Lung (tissue), 12 donors: ENCODE measurements around the gene ASB2. TPM values are rescaled to one million over a fixed set of nuclear protein-coding genes. Genes with fewer than 3 reads are reported as not detected.

ENCODE experiments used
- ATAC-seq: fragments of 200-7000 bp; cut with Tn5 transposase; one replicate; pipeline ENCODE4 v1.9.1; 2020; ENCODE audit warnings: moderate number of reproducible peaks; ENCODE audit not compliant: insufficient read depth, low FRiP score
- DNase-seq, 3 donors: peaks; one replicate each; pipeline ENCODE4 v3.0.0-alpha.2; 2013 to 2017
- H3K27ac ChIP-seq, 2 donors: one replicate each; pipeline ENCODE4 v1.5.1; 2013; ENCODE audit warnings: mild to moderate bottlenecking in 2 of 2, moderate library complexity in 2 of 2, control low read depth in 1 of 2, inconsistent platforms in 1 of 2, low read depth in 1 of 2, low read length in 1 of 2
- H3K27me3 ChIP-seq, 3 donors: one replicate each; pipeline ENCODE4 v1.5.1; 2013; ENCODE audit warnings: low read length in 2 of 3; ENCODE audit not compliant: control insufficient read depth in 3 of 3, insufficient read depth in 3 of 3
- H3K36me3 ChIP-seq, 4 donors: one replicate each; pipeline ENCODE4 v1.5.1; 2013; ENCODE audit warnings: low read length in 4 of 4, mild to moderate bottlenecking in 1 of 4, moderate library complexity in 1 of 4; ENCODE audit not compliant: control insufficient read depth in 4 of 4, insufficient read depth in 4 of 4
- H3K4me1 ChIP-seq, 5 donors: one replicate each; pipeline ENCODE4 v1.5.1; 2013; ENCODE audit warnings: low read length in 5 of 5, mild to moderate bottlenecking in 2 of 5, moderate library complexity in 1 of 5; ENCODE audit not compliant: control insufficient read depth in 5 of 5, insufficient read depth in 5 of 5
- H3K4me3 ChIP-seq: one replicate; pipeline ENCODE4 v1.5.1; 2013; ENCODE audit warnings: mild to moderate bottlenecking, control low read depth, moderate library complexity
- H3K9ac ChIP-seq, 2 donors: one replicate each; pipeline ENCODE4 v1.5.1; 2013; ENCODE audit warnings: low read length in 2 of 2, control low read depth in 1 of 2; ENCODE audit not compliant: insufficient read depth in 1 of 2
- H3K9me3 ChIP-seq, 4 donors: one replicate each; pipeline ENCODE4 v1.5.1; 2013; ENCODE audit warnings: low read length in 3 of 4, mild to moderate bottlenecking in 1 of 4, moderate library complexity in 1 of 4; ENCODE audit not compliant: control insufficient read depth in 4 of 4, insufficient read depth in 3 of 4
- WGBS, 2 donors: extraction: QIAGEN DNeasy Blood & Tissue Kit; methylation state at CpG; one replicate each; pipeline ENCODE4 v1.1.7; 2013; 5-methylcytosine and 5-hydroxymethylcytosine counted together
- polyA plus RNA-seq, 2 donors: library from polyadenylated mRNA; stranded (reverse); fragments of 200-250 nt; gene quantifications; one replicate each; pipeline ENCODE4 v1.2.1, GENCODE V29; 2013
- total RNA-seq, 2 donors: library from RNA; depleted of rRNA in 1 of 2; stranded (reverse); fragments of >200 nt in 1 of 2; gene quantifications; one replicate each; pipeline ENCODE4 v1.2.1, GENCODE V29; 2014 to 2021
- TF ChIP-seq, protein P1 (sequence below): IDR thresholded peaks from 2 replicates; pipeline ENCODE4 v1.5.1; 2012; ENCODE audit warnings: mild to moderate bottlenecking; ENCODE audit errors: control extremely low read depth, extremely low read depth
- donor health status: control.
- donor health status: control.
- donor health status: Bipolar disorder and iron deficiency.
- donor health status: healthy.
- donor health status: DM: yes; HTN: yes; CAD: no.

Gene ASB2
- total and polyA plus RNA-seq, 4 donors: 1.8 to 3.7 (median 2.6) TPM

DNA sequence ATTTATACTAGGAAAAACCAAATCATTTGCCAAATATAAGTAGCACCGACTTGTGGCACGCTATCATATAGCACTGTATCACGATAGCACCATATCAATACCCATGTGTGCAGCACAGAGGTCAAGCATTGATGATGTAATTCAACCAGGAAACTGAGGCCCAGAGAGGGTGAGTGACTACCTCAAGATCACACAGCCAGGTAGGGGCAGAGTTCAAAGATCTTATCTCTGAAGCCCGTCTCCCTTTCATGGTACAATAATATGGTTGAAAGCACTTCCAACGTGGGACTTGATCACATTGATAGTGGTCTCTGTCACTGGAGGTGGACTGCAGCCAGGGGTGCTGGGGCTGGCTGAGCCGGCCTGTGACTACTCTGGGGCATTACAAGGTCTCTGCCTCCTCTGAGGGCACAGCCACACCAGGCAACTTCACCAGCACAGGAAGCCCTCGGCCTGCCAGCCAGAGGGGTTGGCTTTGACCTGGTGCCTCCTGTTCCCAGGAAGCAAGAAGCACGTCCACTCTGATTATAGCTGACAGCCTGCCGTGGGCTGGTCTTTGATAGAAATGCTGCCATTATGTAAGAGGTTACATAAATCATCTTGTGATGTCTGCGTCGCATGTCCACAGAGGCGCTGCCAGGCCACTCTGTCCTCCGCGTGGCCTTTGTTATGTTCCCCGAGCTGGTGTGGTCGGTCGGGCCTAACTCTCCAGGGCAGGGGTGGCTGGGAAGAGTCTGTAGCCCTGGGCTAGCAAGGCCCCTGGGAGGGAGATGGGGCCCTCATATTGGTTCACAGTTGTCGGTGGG, 55.2 kb downstream of the ASB2 start:
- WGBS, 2 donors: 82 to 85% methylated on average over 18 of the region's 18 CpGs
- Histone ChIP-seq H3K9me3 (no peaks in the 10 kb centered on the region), H3K27ac (no peak overlapping the region), H3K9ac (no peak overlapping the region), H3K27me3 (no peaks in the 10 kb centered on the region), H3K4me1 (peaks cover 0 to 3% (median 0%) of the 10 kb centered on the region in 5 donors), H3K36me3 (no peaks in the 10 kb centered on the region), H3K4me3 (no peak overlapping the region)
- TF ChIP-seq, protein P1, sequence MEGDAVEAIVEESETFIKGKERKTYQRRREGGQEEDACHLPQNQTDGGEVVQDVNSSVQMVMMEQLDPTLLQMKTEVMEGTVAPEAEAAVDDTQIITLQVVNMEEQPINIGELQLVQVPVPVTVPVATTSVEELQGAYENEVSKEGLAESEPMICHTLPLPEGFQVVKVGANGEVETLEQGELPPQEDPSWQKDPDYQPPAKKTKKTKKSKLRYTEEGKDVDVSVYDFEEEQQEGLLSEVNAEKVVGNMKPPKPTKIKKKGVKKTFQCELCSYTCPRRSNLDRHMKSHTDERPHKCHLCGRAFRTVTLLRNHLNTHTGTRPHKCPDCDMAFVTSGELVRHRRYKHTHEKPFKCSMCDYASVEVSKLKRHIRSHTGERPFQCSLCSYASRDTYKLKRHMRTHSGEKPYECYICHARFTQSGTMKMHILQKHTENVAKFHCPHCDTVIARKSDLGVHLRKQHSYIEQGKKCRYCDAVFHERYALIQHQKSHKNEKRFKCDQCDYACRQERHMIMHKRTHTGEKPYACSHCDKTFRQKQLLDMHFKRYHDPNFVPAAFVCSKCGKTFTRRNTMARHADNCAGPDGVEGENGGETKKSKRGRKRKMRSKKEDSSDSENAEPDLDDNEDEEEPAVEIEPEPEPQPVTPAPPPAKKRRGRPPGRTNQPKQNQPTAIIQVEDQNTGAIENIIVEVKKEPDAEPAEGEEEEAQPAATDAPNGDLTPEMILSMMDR: no peak
- ATAC-seq (no peak), DNase-seq (no peak)

DNA sequence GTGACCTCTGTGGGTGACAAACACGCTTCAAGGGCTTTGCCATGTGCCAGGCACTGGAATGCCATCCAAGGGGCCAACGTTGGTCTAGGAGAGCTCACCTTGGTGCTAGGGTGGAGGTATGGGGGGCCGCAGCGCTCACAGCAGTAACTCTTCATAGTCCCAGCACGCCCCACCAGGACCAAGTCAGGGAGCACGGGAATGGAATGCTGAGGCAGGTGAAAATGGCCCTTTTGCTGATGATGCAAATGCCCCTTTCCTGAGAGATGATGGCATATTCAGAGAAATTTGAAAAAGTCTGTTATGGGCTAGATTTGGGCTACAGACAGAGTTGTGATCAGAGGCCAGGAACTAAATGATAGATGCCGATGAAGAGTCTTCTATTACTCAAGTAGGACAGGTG, 59.2 kb downstream of the ASB2 start:
- no peaks in the 10 kb centered on the region for H3K27me3 ChIP-seq
- H3K9me3 ChIP-seq: peaks cover 0 to 7% (median 0%) of the 10 kb centered on the region in 4 donors
- no peak overlapping the region for H3K9ac ChIP-seq
- ATAC-seq (no peak), DNase-seq (no peak)
- H3K36me3 ChIP-seq: no peaks in the 10 kb centered on the region
- TF ChIP-seq, protein P1: no peak
- H3K27ac ChIP-seq: no peak overlapping the region
- 84 to 86% methylated on average over 7 of the region's 7 CpGs for WGBS, 2 donors
- H3K4me1 ChIP-seq: peaks cover 0 to 3% (median 0%) of the 10 kb centered on the region in 5 donors
- no peak overlapping the region for H3K4me3 ChIP-seq

DNA sequence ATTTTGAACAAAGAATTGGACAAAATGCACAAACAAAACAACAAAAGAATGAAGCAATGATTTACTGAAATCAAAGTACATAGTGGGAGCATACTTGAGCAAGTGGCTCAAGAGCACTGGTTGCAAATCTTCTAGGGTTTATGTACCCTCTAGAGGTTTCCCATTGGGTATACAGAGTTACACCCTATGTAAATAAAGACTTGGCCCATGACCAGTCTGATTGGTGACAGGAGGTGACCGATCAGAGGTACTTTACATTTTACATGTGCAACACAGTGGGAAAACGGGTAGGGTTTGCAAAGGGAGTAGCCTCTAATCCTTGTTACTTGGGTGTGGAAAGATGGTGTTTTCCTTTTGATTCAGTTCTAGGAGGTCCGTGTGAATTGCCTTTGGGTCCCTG, 59.9 kb downstream of the ASB2 start:
- H3K36me3 ChIP-seq: no peaks in the 10 kb centered on the region
- H3K4me1 ChIP-seq: peaks cover 0 to 3% (median 0%) of the 10 kb centered on the region in 5 donors
- no peak for ATAC-seq
- H3K27ac ChIP-seq: no peak overlapping the region
- DNase-seq: no peak
- peaks cover 0 to 7% (median 0%) of the 10 kb centered on the region in 4 donors for H3K9me3 ChIP-seq
- no peaks in the 10 kb centered on the region for H3K27me3 ChIP-seq
- WGBS, 2 donors: 50 to 65% methylated on average over 3 of the region's 3 CpGs
- TF ChIP-seq, protein P1: no peak
- H3K4me3 ChIP-seq: no peak overlapping the region
- H3K9ac ChIP-seq: no peak overlapping the region

DNA sequence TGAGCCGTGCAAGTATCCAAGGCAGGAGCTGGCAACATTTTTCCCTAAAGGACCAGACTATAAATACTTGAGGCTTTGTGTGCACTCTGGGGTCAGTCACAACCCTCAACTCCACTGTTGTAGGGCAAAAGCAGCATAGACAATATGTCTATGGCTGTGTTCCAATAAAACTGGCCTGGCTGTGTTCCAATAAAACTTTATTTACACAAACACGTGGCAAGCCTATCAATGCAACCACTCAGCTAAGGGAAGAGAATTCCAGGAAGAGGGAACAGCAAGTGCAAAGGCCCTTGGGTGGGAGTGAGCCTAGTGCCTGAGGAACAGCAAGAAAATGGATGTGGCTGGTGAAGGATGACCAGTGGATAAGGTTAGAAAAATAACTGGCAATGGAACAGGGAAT, 60.6 kb downstream of the ASB2 start:
- Histone ChIP-seq H3K4me3 (no peak overlapping the region), H3K9me3 (peaks cover 0 to 7% (median 0%) of the 10 kb centered on the region in 4 donors), H3K9ac (no peak overlapping the region), H3K4me1 (peaks cover 0 to 3% (median 0%) of the 10 kb centered on the region in 5 donors), H3K36me3 (no peaks in the 10 kb centered on the region), H3K27ac (no peak overlapping the region), H3K27me3 (no peaks in the 10 kb centered on the region)
- ATAC-seq (no peak), DNase-seq (no peak)
- WGBS, 2 donors: 33 to 53% methylated on average over 2 of the region's 2 CpGs
- TF ChIP-seq, protein P1: no peak
